Cardiac muscle cell (in vitro differentiated cells and primary cell): ENCODE data around the gene PYGB. TPM values are rescaled to one million over a fixed set of nuclear protein-coding genes. Genes with fewer than 3 reads are reported as not detected.

ENCODE experiments used
- DNase-seq, 2 donors: peaks; one replicate each; pipeline versions ENCODE4 v3.0.0 to v3.0.0-alpha.2; 2010 to 2017; ENCODE audit warnings: low read depth in 1 of 2, low spot score in 1 of 2
- H3K27ac ChIP-seq: fragments of 200-600 bp; sonication (generic); 2 replicates; pipeline ENCODE4 v1.5.1; 2016
- H3K27me3 ChIP-seq: fragments of 200-600 bp; sonication (generic); 2 replicates; pipeline ENCODE4 v1.6.0; 2016; ENCODE audit warnings: control low read depth
- H3K36me3 ChIP-seq: fragments of 200-600 bp; sonication (generic); 2 replicates; pipeline ENCODE4 v1.5.1; 2016; ENCODE audit warnings: control low read depth
- H3K4me1 ChIP-seq: fragments of 200-600 bp; sonication (generic); 2 replicates; pipeline ENCODE4 v1.8.1; 2017; ENCODE audit warnings: low read depth, mild to moderate bottlenecking, mixed run types
- H3K4me3 ChIP-seq: fragments of 200-600 bp; sonication (generic); 2 replicates; pipeline ENCODE4 v1.5.1; 2016; ENCODE audit warnings: mild to moderate bottlenecking
- H3K9me3 ChIP-seq: fragments of 200-600 bp; sonication (generic); 2 replicates; pipeline ENCODE4 v1.5.1; 2017; ENCODE audit warnings: low read depth, mild to moderate bottlenecking, control low read depth
- polyA plus RNA-seq: library from polyadenylated mRNA; unstranded; fragments of >200 nt; fragmentation: Nextera tagmentation; extraction: Ambion mirVana; gene quantifications from 2 replicates; pipeline ENCODE4 v1.2.1, GENCODE V29; 2016
- total RNA-seq: library from RNA; depleted of rRNA; stranded (reverse); fragments of >200 nt; gene quantifications from 2 replicates; pipeline ENCODE4 v1.2.3, GENCODE V29; 2016
- TF ChIP-seq, protein P1 (sequence below): IDR thresholded peaks from 2 replicates; pipeline ENCODE4 v1.5.1; 2012; ENCODE audit warnings: low read depth, mild to moderate bottlenecking, low read length

Gene PYGB
- total and polyA plus RNA-seq, 2 experiments from 2014 or later = 192 to 243 TPM

- peaks cover 78% of the 10 kb centered on the region for H3K4me1 ChIP-seq
- no peaks in the 10 kb centered on the region for H3K9me3 ChIP-seq
- H3K36me3 ChIP-seq = no peaks in the 10 kb centered on the region
- TF ChIP-seq, protein P1, sequence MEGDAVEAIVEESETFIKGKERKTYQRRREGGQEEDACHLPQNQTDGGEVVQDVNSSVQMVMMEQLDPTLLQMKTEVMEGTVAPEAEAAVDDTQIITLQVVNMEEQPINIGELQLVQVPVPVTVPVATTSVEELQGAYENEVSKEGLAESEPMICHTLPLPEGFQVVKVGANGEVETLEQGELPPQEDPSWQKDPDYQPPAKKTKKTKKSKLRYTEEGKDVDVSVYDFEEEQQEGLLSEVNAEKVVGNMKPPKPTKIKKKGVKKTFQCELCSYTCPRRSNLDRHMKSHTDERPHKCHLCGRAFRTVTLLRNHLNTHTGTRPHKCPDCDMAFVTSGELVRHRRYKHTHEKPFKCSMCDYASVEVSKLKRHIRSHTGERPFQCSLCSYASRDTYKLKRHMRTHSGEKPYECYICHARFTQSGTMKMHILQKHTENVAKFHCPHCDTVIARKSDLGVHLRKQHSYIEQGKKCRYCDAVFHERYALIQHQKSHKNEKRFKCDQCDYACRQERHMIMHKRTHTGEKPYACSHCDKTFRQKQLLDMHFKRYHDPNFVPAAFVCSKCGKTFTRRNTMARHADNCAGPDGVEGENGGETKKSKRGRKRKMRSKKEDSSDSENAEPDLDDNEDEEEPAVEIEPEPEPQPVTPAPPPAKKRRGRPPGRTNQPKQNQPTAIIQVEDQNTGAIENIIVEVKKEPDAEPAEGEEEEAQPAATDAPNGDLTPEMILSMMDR = no peak
- H3K27me3 ChIP-seq = no peaks in the 10 kb centered on the region
- no peak overlapping the region for H3K4me3 ChIP-seq
- DNase-seq = no peak
- H3K27ac ChIP-seq = peak overlapping the region; percentile 97
Observed at GRCh38 chr20:25251558-25251957, 3.7 kb downstream of the PYGB start.

- Histone ChIP-seq H3K9me3 (no peaks in the 10 kb centered on the region), H3K27me3 (no peaks in the 10 kb centered on the region), H3K36me3 (no peaks in the 10 kb centered on the region), H3K4me3 (no peak overlapping the region), H3K4me1 (peaks cover 78% of the 10 kb centered on the region), H3K27ac (peak overlapping the region; percentile 97)
- DNase-seq = no peak
- TF ChIP-seq, protein P1 = no peak
Observed at GRCh38 chr20:25252230-25252651, 4.4 kb downstream of the PYGB start.

- Histone ChIP-seq H3K36me3 (no peaks in the 10 kb centered on the region), H3K9me3 (no peaks in the 10 kb centered on the region), H3K4me1 (peaks cover 84% of the 10 kb centered on the region), H3K4me3 (no peak overlapping the region), H3K27me3 (no peaks in the 10 kb centered on the region), H3K27ac (peak overlapping the region; percentile 97)
- no peak for DNase-seq
- TF ChIP-seq, protein P1 = no peak
Observed at GRCh38 chr20:25252686-25253421, 5.0 kb downstream of the PYGB start.

DNA sequence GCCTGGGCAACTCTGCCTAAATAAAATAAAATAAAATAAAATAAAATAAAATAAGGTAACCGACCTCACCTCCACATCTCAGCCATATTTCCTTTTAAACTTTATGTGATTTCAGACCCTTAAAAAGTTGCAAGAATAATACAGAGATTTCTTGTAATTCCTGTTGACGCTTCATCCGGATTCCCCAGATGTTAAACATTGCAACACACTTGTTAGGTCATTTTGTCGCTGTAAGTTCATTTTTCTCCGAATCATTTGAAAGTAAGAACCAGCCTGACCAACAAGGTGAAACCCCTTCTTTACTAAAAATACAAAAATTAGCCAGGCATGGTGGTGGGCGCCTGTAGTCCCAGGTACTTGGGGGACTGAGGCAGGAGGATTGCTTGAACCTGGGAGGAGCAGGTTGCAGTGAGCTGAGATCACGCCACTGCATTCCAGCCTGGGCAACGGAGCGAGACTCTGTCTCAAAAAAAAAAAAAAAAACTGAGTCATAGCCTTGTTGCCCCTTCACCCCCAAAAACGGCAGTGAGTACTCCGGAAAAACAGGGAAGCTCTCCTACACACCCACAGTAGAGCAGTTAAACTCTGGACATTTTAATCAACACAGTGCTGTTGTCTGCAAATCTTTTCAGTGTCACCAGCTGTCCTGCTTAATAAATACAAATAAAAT, 5.9 kb downstream of the PYGB start:
- Histone ChIP-seq H3K27me3 (no peaks in the 10 kb centered on the region), H3K4me3 (no peak overlapping the region), H3K27ac (peak overlapping the region; percentile 97), H3K9me3 (no peaks in the 10 kb centered on the region), H3K4me1 (peaks cover 91% of the 10 kb centered on the region), H3K36me3 (no peaks in the 10 kb centered on the region)
- DNase-seq = peak in 1 of 2 donors; percentile 57
- TF ChIP-seq, protein P1 = no peak

DNA sequence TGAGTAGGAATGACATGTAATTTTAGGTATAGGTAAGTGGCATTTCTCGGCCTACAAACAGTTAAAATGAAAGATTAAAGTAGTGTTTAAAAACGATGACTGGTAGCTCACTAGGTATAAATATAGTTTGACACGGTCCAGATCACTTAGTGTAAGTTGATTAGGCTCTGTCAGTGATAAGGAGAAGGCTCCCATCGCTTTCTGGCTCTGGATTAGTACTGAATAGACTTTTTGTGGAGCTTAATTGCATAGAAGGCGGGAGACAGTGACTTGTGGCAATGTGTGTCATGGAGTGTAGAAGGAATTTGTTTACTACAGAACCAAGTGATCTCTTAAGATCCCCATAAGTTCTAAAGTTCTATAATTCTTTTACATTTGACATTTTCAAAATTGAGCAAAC, 6.7 kb downstream of the PYGB start:
- peak in 1 of 2 donors; percentile 57 for DNase-seq
- Histone ChIP-seq H3K9me3 (no peaks in the 10 kb centered on the region), H3K4me1 (peaks cover 86% of the 10 kb centered on the region), H3K4me3 (no peak overlapping the region), H3K27me3 (no peaks in the 10 kb centered on the region), H3K36me3 (peaks cover 3% of the 10 kb centered on the region), H3K27ac (peak overlapping the region; percentile 97)
- TF ChIP-seq, protein P1 = no peak
